ENCODE data around the gene TM7SF3.

Gene TM7SF3

DNA sequence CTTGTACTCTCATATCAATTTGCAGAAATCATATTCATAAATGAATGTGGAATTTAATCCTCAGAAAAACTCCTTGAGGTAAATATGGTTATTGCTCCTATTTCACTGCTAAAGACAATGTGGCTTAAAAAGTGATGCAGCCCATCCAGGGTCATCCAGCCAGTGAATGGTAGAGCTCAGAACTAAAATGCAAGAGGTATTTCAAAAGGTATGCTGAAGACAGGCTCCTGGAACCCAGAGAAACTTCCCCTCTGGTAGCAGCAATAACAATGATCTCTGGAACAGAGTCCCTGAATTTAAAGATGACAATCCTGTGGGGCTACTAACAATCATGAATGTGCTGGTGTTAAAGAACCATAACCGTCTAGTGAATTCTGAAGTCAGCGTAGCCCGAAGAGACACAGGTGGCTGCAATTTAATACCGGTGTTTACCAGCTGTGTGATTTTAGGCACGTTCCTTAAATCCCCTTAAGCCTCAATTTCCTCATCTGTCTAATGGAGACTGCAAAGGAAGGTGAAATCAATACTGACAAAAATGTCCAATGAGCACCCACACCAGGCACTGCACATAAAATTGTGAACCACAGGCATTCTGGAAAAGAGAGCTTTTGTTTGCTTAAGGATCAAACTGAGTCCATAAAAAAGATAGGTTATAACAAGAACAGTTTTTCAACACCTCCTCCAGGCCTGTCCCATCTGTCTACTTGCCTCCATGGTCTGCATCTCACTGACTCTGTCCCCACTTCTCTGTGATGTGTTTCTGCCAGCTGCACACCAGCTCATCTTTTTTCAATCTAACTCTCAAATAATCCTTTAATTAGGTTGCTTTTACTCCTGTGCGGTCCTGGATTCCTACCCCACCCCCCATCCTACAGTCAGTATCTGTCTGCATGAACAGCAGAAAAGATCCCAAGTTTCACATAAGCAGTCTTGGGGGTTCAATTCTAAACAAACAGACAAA is 10.5 kb downstream of the TM7SF3 start:
- no peak overlapping the region for H3K27ac ChIP-seq
- no peak overlapping the region for H3K4me2 ChIP-seq
- no peaks in the 10 kb centered on the region; the same call in 1 of the 2 replicates for H3K79me2 ChIP-seq (ENCODE audit: insufficient read depth, low read depth)
- no peaks in the 10 kb centered on the region for H4K20me1 ChIP-seq (ENCODE audit: insufficient read depth)
- no peaks in the 10 kb centered on the region for H3K4me1 ChIP-seq (ENCODE audit: low read depth, poor library complexity, severe bottlenecking)
- no peak overlapping the region for H3K9ac ChIP-seq
- no peak for TF ChIP-seq CTCF (conservative IDR thresholded peaks at IDR 0.05; ENCODE audit: low read depth, low read length)
- no peaks in the 10 kb centered on the region for H3K27me3 ChIP-seq (ENCODE audit: insufficient read depth, low read depth)
- H3K36me3 ChIP-seq (ENCODE audit: insufficient read depth): no peaks in the 10 kb centered on the region
- no peak overlapping the region for H3K4me3 ChIP-seq (IDR thresholded peaks at IDR 0.05; ENCODE audit: insufficient read depth, low read depth, low read length)
- H2AFZ ChIP-seq (ENCODE audit: low read depth): no peak overlapping the region

DNA sequence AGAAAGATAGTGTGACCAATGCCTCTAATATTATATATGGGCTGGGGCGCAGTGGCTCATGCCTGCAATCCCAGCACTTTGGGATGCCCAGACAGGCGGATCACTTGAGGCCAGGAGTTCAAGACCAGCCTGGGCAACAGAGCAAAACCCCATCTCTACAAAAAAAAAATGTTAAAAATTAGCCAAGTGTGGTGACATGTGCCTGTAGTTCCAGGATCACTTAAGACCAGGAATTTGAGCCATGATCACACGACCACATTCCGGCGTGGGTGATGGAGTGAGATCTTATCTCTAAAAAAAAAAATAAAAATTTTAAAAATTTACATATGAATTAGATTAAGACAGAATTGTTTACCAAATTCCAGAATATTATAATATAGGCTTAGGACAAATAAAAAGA is 12.0 kb downstream of the TM7SF3 start:
- H3K4me1 ChIP-seq (ENCODE audit: low read depth, poor library complexity, severe bottlenecking): no peaks in the 10 kb centered on the region
- H3K4me2 ChIP-seq: no peak overlapping the region
- H3K79me2 ChIP-seq (ENCODE audit: insufficient read depth, low read depth): no peaks in the 10 kb centered on the region; the same call in 1 of the 2 replicates
- no peaks in the 10 kb centered on the region for H3K27me3 ChIP-seq (ENCODE audit: insufficient read depth, low read depth)
- H3K27ac ChIP-seq: no peak overlapping the region
- no peaks in the 10 kb centered on the region for H4K20me1 ChIP-seq (ENCODE audit: insufficient read depth)
- H3K9ac ChIP-seq: no peak overlapping the region
- no peak overlapping the region for H2AFZ ChIP-seq (ENCODE audit: low read depth)
- no peaks in the 10 kb centered on the region for H3K36me3 ChIP-seq (ENCODE audit: insufficient read depth)
- TF ChIP-seq CTCF (conservative IDR thresholded peaks at IDR 0.05; ENCODE audit: low read depth, low read length): no peak
- no peak overlapping the region for H3K4me3 ChIP-seq (IDR thresholded peaks at IDR 0.05; ENCODE audit: insufficient read depth, low read depth, low read length)

GRCh38 chr12:27001663-27002062 is 12.5 kb downstream of the TM7SF3 start:
- H3K27ac ChIP-seq: no peak overlapping the region
- H3K4me2 ChIP-seq: no peak overlapping the region
- no peaks in the 10 kb centered on the region for H3K27me3 ChIP-seq (ENCODE audit: insufficient read depth, low read depth)
- no peaks in the 10 kb centered on the region for H3K4me1 ChIP-seq (ENCODE audit: low read depth, poor library complexity, severe bottlenecking)
- H3K4me3 ChIP-seq (IDR thresholded peaks at IDR 0.05; ENCODE audit: insufficient read depth, low read depth, low read length): no peak overlapping the region
- no peak overlapping the region for H2AFZ ChIP-seq (ENCODE audit: low read depth)
- H3K79me2 ChIP-seq (ENCODE audit: insufficient read depth, low read depth): no peaks in the 10 kb centered on the region; the same call in 1 of the 2 replicates
- no peak overlapping the region for H3K9ac ChIP-seq
- TF ChIP-seq CTCF (conservative IDR thresholded peaks at IDR 0.05; ENCODE audit: low read depth, low read length): no peak
- H4K20me1 ChIP-seq (ENCODE audit: insufficient read depth): no peaks in the 10 kb centered on the region
- H3K36me3 ChIP-seq (ENCODE audit: insufficient read depth): no peaks in the 10 kb centered on the region

- Histone ChIP-seq H3K4me3 (IDR thresholded peaks at IDR 0.05; ENCODE audit: insufficient read depth, low read depth, low read length) (no peak overlapping the region), H3K4me2 (no peak overlapping the region), H3K36me3 (ENCODE audit: insufficient read depth) (0 out of 2 replicates have a peak, but pooled peaks cover 3% of the 10 kb centered on the region), H3K9ac (no peak overlapping the region), H2AFZ (ENCODE audit: low read depth) (no peak overlapping the region), H3K27me3 (ENCODE audit: insufficient read depth, low read depth) (no peaks in the 10 kb centered on the region), H4K20me1 (ENCODE audit: insufficient read depth) (no peaks in the 10 kb centered on the region), H3K79me2 (ENCODE audit: insufficient read depth, low read depth) (no peaks in the 10 kb centered on the region; the same call in 1 of the 2 replicates), H3K4me1 (ENCODE audit: low read depth, poor library complexity, severe bottlenecking) (no peaks in the 10 kb centered on the region), H3K27ac (no peak overlapping the region)
- no peak for TF ChIP-seq CTCF (conservative IDR thresholded peaks at IDR 0.05; ENCODE audit: low read depth, low read length)
Measured at GRCh38 chr12:27000961-27001360, 13.2 kb downstream of the TM7SF3 start.
